ENCODE results near the gene GTF2E1. TPM values are rescaled to one million over a fixed set of nuclear protein-coding genes. Genes with fewer than 3 reads are reported as not detected.

The GTF2E1 gene
- total and polyA plus RNA-seq, 9 of the 15 experiments (the other 6 are each of a cell fraction or from before 2014, with no cell fraction given): 12.9 to 23.5 (median 15.4) TPM

GRCh38 chr3:120791010-120791409 lies 48.5 kb downstream of the GTF2E1 start (continued):
- no peak for TF ChIP-seq ILF3 (IDR thresholded peaks at IDR 0.05; ENCODE audit: borderline replicate concordance)
- no peak for TF ChIP-seq FIP1L1 (IDR thresholded peaks at IDR 0.05; ENCODE audit: low read depth, low read length, poor library complexity, severe bottlenecking)

GRCh38 chr3:120791913-120792312 lies 49.4 kb downstream of the GTF2E1 start:
- Histone ChIP-seq H3K27ac (ENCODE audit: extremely low read depth, low read depth, low read length) (no peak overlapping the region), H2AFZ (ENCODE audit: low read depth, low read length) (no peak overlapping the region), H3K4me3 (no peak overlapping the region), H3K27me3 (ENCODE audit: control insufficient read depth in 2 of 2, insufficient read depth in 2 of 2, low read length in 2 of 2) (no peaks in the 10 kb centered on the region), H3K79me2 (ENCODE audit: control insufficient read depth, insufficient read depth, low read length) (no peaks in the 10 kb centered on the region), H3K9me1 (ENCODE audit: control insufficient read depth, insufficient read depth, low read length) (peaks cover 2% of the 10 kb centered on the region), H4K20me1 (replicated peaks; ENCODE audit: control insufficient read depth, insufficient read depth, low read length) (no peaks in the 10 kb centered on the region), H3K36me3 (ENCODE audit: control insufficient read depth, insufficient read depth, low read length) (no peaks in the 10 kb centered on the region), H3K9ac (ENCODE audit: insufficient read depth in 1 of 2, low read depth in 2 of 2, low read length in 2 of 2) (no peak overlapping the region), H3K4me2 (ENCODE audit: insufficient read depth, low read length) (no peak overlapping the region), H3K4me1 (replicated peaks in 1 of 2; ENCODE audit: control insufficient read depth in 2 of 2, insufficient read depth in 2 of 2, low read length in 2 of 2) (peaks cover 0 to 2% of the 10 kb centered on the region in 2 experiments; a peak in 2 of 5 replicates), H3K9me3 (replicated peaks; ENCODE audit: control insufficient read depth, insufficient read depth, low read depth, low read length) (no peaks in the 10 kb centered on the region)
- in situ Hi-C loops (cut with MboI) (loop anchor here (10.0 kb wide), 2 partner anchors 167 to 547 kb away; no protein-coding TSS in a partner anchor), intact Hi-C loops (cut with micrococcal nuclease) (no loop called here)
- ChIA-PET POLR2A (interaction anchor here (0.7 kb wide), 1 partner anchor 191 kb away, joined by 4 read pairs; no protein-coding TSS in a partner anchor), CTCF (ENCODE audit: low intra/inter-chr PET ratio) (no interaction called here)
- BruUV-seq (replicated peaks): no TSS peak
- ATAC-seq: 0 out of 3 replicates have a peak, but pooled peaks have one; percentile 38
- TF ChIP-seq JUND (IDR thresholded peaks at IDR 0.05; ENCODE audit: borderline replicate concordance, low read depth, low read length): peak; percentile 64
- no peak; the same call in 2 of the 3 replicates for TF ChIP-seq JUND (tag; IDR thresholded peaks at IDR 0.05; ENCODE audit: borderline replicate concordance, low read depth, low read length)
- TF ChIP-seq FOSL1 (tag; conservative IDR thresholded peaks at IDR 0.05): peak; percentile 84
- peak; percentile 34; the same call in 1 of the 2 replicates for TF ChIP-seq SMARCA4 (IDR thresholded peaks at IDR 0.05)
- 0 out of 2 replicates have a peak, but pooled peaks have one; percentile 13 for TF ChIP-seq JUN (IDR thresholded peaks at IDR 0.05; ENCODE audit: borderline replicate concordance, low read depth, low read length)
- TF ChIP-seq JUN (CRISPR knock-in tag; IDR thresholded peaks at IDR 0.05; ENCODE audit: borderline replicate concordance): no peak
- TF ChIP-seq ATF3 (IDR thresholded peaks at IDR 0.05): peak; percentile 64
- TF ChIP-seq ATF3 (CRISPR knock-in tag; conservative IDR thresholded peaks at IDR 0.05): no peak
- TF ChIP-seq HDAC3 (IDR thresholded peaks at IDR 0.05; ENCODE audit: borderline replicate concordance, partially characterized antibody): no peak
- peak; percentile 22; the same call in 1 of the 2 replicates for TF ChIP-seq ARID1B (IDR thresholded peaks at IDR 0.05)
- TF ChIP-seq DNMT1 (IDR thresholded peaks at IDR 0.05): no peak
- DNase-seq (ENCODE audit: extremely low read depth in 1 of 4, low spot score in 3 of 4): peak in 2 of 4 experiments; percentile 5 to 6
- WGBS (ENCODE audit: insufficient coverage, low coverage, missing lambda C conversion rate): 0% methylated on average over 1 of the region's 1 CpG
- no peak for FAIRE-seq
